NCI-H128 (cell line): Measurements from ENCODE around the gene FAM120B.

Source experiments
- DNase-seq: peaks from one replicate; lab custom pipeline; 2025; ENCODE audit not compliant: unreplicated experiment; lab: John Stamatoyannopoulos, UW

The FAM120B gene

GRCh38 chr6:170440437-170440836 is 133.9 kb downstream of the FAM120B start:
- no peak for DNase-seq

DNA sequence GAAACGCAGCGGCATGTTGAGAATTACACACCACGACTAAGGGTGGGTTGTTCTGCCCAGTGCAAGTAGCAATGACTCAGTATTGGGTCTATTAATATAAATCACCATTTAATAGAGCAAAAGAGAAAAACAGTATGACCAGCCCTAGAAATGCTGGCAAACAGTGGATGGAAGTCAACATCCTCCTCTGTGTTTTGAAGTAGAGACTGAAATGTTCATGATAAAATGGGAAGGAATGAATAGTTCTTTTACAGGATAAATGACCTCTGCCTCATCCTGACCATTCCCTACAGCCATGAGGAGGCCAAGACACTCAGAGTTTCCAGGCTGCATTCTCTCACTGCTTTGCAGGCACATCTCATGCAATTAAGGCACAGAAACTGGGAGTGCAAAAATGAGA is 134.8 kb downstream of the FAM120B start:
- no peak for DNase-seq

DNA sequence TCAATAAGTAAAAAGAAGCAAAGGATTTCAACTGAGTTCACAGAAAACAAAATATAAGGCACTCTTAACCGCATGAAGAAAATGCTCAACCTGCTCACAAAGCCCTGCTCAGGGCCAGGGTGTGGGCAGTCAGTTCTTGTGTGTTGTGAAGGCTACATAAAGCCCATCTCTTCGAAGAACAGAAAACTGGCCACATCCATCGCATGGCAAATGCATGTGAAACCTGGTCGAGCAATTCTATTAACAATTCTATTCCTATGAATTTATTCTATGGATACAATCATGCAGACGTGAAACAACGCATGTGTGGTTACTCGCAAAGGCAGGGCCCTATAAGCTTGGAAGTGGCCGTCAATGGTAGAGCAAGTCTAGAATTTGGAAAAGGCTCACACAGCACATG is 136.0 kb downstream of the FAM120B start:
- DNase-seq = no peak

GRCh38 chr6:170443151-170443662 is 136.6 kb downstream of the FAM120B start:
- DNase-seq = no peak

DNA sequence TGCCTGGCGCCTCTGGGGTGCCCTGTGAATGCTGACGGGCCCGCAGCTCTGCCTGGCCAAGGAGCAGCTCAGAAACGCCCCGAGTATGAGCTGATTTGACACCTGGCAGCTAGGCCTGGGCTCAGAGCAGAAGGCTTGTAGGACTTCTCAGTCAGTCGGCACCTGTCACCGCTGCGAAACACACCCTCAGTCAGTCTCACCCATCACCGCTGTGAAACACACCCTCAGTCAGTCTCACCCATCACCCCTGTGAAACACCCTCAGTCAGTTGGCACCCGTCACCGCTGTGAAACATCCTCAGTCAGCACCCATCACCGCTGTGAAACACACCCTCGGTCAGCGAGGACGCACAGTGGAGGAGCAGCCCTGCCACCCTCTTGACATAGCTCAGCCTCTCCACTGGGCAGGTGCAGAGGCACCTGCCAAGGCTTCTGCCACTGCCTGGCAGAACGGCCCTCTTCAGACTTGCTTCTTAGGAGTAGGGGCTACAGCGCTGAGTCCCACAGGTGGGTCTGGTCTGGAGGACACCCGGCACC is 137.6 kb downstream of the FAM120B start:
- DNase-seq = no peak

- DNase-seq = no peak
Observed at GRCh38 chr6:170444811-170445211, 138.3 kb downstream of the FAM120B start.

- DNase-seq = no peak
Observed at GRCh38 chr6:170445487-170445886, 138.9 kb downstream of the FAM120B start.

DNA sequence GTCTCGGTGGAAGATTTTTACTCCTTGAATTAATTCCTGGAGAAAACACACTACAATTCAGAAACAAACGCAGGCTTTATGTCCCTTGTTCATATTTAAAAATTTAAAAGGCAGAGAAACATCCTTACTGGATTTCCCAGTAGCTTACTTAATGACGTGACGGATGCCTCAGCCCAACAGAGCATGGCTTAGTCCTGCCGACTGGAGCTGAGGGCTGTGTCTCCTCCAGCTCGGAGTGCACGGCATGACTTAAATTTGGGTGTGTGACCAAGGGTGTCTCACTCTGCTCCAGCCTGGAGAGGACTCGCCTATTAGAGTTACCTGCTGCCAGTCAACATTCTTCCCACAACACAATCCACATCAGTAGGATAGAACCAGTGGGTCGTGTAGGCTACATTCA is 139.4 kb downstream of the FAM120B start:
- no peak for DNase-seq

DNA sequence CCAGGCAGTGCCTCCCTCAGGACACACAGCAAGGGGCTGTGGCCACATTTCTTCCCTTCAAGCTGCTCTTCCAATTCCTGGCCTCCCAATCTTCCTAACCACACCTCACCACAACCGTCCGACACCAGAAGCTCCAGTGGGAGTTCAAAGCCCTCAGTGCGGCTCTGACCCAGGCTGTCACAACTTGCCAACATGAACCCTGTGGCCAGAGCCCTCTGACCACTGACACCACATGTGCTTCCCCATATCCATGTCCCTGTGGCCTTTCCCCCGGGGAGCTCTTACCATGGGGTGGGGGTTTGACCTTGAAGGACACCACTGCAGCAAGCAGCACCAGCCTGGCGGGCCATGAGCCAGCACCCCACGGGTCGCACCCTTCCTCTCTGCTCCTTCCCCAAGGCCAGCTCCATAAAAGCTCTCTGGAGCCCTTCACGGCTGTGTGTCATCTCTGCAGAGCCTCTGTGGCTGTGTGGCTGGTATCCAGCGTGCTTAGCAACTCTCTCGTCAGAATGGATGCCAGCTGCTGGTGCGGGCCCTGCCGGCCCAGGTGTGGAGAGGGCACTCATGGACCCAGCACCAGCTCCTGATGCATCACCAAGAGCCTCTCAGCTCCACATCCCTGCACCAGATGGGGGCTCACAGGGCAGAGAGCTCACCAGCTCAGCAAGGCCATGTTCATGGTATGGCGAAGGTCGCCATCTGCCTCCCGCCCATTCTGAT is 140.4 kb downstream of the FAM120B start:
- no peak for DNase-seq

DNA sequence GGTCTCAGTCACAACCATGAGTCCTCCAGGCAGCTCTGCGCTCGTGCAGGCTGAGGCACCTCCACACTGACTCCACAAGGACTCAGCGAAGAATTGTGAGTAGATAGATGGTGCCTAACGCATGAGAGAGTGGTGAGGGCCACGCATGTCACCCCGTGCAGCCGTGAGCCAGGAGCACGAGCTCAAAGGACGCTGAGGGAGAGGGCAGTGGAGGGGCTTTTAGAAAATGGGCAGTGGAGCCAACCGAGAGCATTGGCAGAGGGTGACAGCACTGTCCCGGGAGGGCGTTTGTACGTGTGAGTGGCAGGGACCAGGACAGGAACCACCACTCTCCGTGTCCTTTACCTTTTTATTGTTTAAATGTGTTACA is 141.0 kb downstream of the FAM120B start:
- no peak for DNase-seq

DNA sequence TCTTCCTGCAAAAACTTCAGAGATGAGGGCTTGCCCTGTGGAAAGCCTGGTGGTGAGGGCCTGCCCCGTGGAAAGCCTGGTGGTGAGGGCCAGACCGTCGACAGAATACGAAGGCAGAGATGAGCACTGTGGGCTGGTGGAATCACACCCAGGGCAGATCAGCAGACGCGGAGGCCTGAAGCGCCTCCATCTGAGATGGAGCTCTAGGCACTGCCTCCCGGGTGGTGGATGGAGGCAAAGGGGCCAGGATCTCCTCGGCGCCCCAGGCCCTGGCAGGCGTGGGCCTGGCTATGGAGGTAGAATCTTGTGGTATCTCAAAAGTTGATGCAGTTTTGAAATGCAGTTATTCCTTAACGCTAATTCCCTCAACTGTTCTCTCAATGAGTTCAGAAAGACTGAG is 141.8 kb downstream of the FAM120B start:
- DNase-seq = no peak

GRCh38 chr6:170448751-170449630 is 142.4 kb downstream of the FAM120B start:
- DNase-seq = no peak

DNA sequence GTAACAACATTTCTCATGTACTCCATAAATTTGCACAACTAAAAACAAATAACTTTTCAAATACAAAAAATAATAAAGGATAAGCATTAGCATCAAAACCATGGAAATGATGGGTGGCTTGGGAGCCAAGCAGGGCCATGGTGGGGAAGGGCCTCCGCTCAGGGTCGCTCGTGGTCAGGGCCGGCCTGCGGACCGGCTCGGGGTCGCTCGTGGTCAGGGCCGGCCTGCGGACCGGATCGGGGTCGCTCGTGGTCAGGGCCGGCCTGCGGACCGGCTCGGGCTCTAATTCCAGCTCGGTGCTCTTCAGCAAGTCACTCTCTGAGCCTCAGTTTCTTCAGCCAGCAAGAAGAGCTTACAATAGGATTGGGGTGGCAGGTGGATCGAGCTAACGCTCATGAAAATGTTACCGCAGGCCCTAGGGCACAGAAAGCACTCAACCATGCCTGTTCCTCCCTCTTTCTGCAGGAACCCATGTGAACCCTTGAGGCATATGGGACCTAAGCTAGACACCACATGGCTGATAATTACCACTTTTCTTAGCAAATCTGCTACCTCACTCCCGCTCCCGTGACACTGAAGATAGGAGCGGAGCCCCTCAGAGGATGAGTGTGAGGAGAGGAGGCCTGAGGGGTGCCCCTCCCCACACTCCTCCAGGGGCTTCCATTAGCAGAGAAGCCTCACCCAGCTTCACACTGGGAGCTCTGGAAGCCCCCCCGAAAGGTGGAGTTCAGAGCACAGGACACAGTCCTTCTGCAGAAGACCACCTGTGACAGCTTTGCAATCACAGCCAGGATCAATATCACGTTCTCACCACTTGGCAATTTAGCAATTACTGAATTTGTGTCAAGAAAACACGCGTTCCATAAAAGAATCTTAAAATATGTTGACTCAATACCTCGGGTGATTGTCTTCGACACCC is 143.5 kb downstream of the FAM120B start:
- no peak for DNase-seq

DNA sequence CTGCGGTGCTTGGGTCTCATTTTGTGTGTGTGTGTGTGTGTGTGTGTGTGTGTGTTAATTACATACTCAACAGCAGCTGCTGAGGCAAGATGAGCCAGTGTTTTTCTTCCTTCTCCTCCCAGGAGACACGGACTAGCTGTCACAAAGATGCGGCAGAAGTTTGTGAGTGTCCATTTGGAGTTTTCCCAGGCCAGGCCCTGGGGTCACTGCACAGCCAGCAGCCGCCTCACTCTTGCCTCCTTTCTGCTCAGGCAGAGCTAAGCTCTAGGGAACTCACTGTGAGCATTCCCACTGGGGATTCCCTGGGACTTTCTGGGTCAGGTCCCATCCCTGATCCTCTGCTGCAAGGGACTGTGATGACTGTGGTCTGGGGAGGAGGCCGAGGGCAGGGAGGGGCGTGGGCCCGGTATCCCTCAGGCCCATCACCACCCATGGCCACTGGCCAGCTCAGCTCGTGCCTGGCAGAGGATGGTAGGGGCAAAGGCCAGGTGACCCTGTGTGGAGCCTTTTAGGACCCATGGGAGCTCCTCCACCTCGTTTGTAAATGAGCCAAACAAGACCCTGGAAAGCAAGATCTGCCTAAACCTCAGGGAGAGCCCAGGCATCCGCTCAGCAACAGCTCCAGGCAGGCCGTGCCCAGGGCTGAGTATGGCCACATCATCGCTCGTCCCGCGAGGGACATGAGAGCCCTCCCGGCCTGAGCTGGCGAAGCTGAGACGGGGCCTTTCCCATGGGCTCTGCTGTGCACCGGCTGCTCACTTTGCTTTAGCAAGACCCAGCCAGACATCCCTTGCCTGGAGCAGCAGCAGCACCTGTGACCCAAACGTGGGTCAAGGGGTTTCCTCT is 144.6 kb downstream of the FAM120B start:
- no peak for DNase-seq

DNA sequence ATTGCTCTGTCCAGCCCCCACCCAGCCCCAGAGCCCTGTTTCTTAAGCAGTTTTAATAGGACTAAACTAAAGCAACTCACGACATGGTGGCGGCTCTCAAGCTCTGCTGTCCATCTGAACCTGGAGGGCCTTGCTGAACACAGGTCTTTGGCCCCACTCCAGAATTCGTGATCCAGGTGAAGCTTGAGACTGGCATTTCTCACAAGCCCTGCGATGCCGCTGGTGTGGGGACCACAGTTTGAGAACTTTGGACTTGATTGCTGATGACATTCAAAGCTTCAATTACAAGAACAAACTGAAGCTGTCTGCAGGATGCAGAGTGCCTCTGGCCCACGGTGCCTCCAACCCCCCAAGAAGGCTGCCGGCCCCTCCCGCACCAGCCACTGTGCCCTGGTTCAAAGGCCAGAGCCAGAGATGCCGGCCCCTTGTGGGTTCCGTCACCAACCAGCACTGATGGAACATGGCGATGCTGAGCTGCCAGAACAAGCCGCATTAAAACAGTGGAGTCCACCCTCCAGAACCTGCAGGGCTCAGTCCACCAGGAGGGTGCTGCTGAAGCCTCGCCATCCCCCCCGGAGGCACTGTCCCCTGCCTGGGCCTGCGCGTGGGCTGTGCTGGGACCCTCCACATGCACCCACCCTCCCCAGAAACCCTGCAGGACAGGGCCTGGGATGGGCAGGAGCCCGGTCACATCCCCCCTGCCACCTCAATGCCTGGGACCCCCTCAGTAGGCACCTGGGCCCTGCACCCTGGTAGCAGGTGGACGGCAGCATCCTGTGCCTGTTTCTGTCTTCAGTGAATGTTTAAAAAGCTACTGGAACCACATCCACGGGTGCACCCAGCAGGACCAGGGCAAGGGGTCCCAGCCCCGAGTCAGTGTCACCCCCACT is 145.4 kb downstream of the FAM120B start:
- DNase-seq = no peak

GRCh38 chr6:170452767-170453545 is 146.4 kb downstream of the FAM120B start:
- no peak for DNase-seq

DNA sequence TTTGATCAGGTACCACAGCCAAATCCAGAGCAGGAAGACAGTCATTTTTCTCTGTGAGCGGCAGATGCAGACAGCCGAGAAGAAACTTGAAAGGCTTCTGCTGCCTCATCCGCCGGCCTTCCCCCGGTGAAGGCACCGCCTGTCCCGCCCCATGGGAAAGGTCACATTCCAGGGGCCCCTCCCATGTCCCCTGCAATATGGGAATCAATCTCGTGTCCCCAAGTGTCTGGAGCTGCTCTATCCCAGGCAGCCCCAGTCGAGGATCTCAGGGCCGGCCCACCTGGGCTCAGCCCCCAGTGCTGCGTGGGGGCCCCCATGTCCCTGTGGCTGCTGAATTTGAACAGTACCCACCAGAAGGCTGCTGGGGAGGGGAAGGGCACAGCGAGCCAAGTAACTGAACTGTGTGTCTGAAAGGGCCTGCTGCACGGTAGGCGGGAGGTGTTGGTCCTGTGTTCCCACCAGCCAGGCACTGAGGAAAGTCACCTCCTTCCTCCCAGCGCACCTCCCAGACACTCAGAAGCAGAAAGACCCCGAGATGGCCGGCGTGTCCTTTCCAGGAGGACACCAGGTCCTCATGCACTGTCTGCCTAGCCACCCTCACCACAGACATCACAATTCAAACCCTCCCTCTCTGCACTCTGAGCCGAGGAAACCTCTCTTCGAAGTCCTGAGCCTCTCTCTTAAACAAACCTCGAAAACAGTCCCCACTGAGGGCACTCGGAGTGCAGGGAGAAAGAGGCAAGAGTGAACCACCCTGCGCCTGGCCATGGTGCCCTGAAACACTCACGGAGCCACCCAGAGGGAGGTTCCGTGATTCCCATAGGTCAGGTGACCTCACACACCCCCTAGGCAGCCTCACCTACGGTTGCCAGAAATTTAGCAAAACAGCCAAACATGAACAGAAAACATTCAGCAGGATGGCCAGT is 147.3 kb downstream of the FAM120B start:
- no peak for DNase-seq
